GM21786 (cell line): Measurements from ENCODE around the gene COTL1.

Experiments used
- ATAC-seq: cut with Tn5 transposase; IDR thresholded peaks from one replicate; pipeline ENCODE4 v1.9.1; 2021; ENCODE audit not compliant: unreplicated experiment

The COTL1 gene

GRCh38 chr16:84617791-84618580, at the start of gene COTL1:
TSS of gene COTL1 (minus strand) at chr16:84618078. CDS start at chr16:84617914, 164 bp downstream.
- ATAC-seq = peak; percentile 80

GRCh38 chr16:84665843-84666242, 48.0 kb upstream of the COTL1 start:
- ATAC-seq = no peak

GRCh38 chr16:84665359-84665758, 47.5 kb upstream of the COTL1 start:
- no peak for ATAC-seq

GRCh38 chr16:84663433-84664101, 45.7 kb upstream of the COTL1 start:
- peak; percentile 96 for ATAC-seq

GRCh38 chr16:84662471-84662870, 44.6 kb upstream of the COTL1 start:
- no peak for ATAC-seq

GRCh38 chr16:84661418-84662060, 43.7 kb upstream of the COTL1 start:
- ATAC-seq = no peak

GRCh38 chr16:84660973-84661372, 43.1 kb upstream of the COTL1 start:
- ATAC-seq = no peak

- ATAC-seq = no peak
Observed at GRCh38 chr16:84659656-84660300, 41.9 kb upstream of the COTL1 start.

- no peak for ATAC-seq
Observed at GRCh38 chr16:84658690-84659089, 40.8 kb upstream of the COTL1 start.

- ATAC-seq = no peak
Observed at GRCh38 chr16:84657229-84657837, 39.5 kb upstream of the COTL1 start.

GRCh38 chr16:84656649-84657048, 38.8 kb upstream of the COTL1 start:
- no peak for ATAC-seq

GRCh38 chr16:84654998-84655397, 37.1 kb upstream of the COTL1 start:
- no peak for ATAC-seq

- no peak for ATAC-seq
Observed at GRCh38 chr16:84654238-84654637, 36.4 kb upstream of the COTL1 start.

GRCh38 chr16:84652566-84652965, 34.7 kb upstream of the COTL1 start:
- ATAC-seq = no peak

- no peak for ATAC-seq
Observed at GRCh38 chr16:84650062-84650991, 32.4 kb upstream of the COTL1 start.

GRCh38 chr16:84649511-84649861, 31.6 kb upstream of the COTL1 start:
- no peak for ATAC-seq

- ATAC-seq = peak; percentile 60
Observed at GRCh38 chr16:84648595-84649510, 31.0 kb upstream of the COTL1 start.

- peak; percentile 76 for ATAC-seq
Observed at GRCh38 chr16:84647828-84648594, 30.1 kb upstream of the COTL1 start, which contains the start of gene KLHL36. TSS of gene KLHL36 (plus strand) at chr16:84648511. CDS start at chr16:84650868, 2,357 bp downstream.
